GM12878 (cell line): ENCODE measurements around the gene CTDP1. TPM values are rescaled to one million over a fixed set of nuclear protein-coding genes. Genes with fewer than 3 reads are reported as not detected.

ENCODE experiments used
- ATAC-seq: fragments of 200-7000 bp; cut with Tn5 transposase; 3 replicates; pipeline ENCODE4 v1.9.1; 2020; ENCODE audit warnings: mild to moderate bottlenecking, moderate library complexity
- BruUV-seq: library from RNA; stranded (reverse); fragments of 400-500 nt; replicated peaks from 2 replicates; lab custom pipeline; 2021; lab: Mats Ljungman, UMichigan
- CTCF ChIA-PET: fragments of 300-600 bp; sonication (Branson Sonifier 250); formaldehyde crosslinking; extraction: SDS; loops from one replicate; lab custom pipeline; 2021; ENCODE audit warnings: inconsistent platforms; lab: Yijun Ruan, JAX
- POLR2A ChIA-PET: fragments of 350-600 bp; formaldehyde crosslinking; extraction: SDS; loops from one replicate; lab custom pipeline; 2021; ENCODE audit warnings: inconsistent platforms; lab: Charles Lee
- RAD21 ChIA-PET: fragments of 300-600 bp; sonication (Branson Sonifier 250); formaldehyde crosslinking; loops from one replicate; lab custom pipeline; 2023; ENCODE audit warnings: antibody characterized with exemption; ENCODE audit not compliant: unreplicated experiment; lab: Charles Lee
- SMC1A ChIA-PET: fragments of 300-600 bp; sonication (Branson Sonifier 250); formaldehyde crosslinking; loops from one replicate; lab custom pipeline; 2023; ENCODE audit not compliant: unreplicated experiment, uncharacterized antibody; lab: Charles Lee
- DNase-seq: peaks from one replicate; pipeline ENCODE4 v3.0.0-alpha.2; 2011; ENCODE audit warnings: low read depth, low spot score
- FAIRE-seq: peaks from 3 replicates; lab custom pipeline; 2011; peaks lifted over from hg19 to GRCh38; lab: Jason Lieb, UNC
- H2AFZ ChIP-seq: 2 replicates; pipeline ENCODE4 v1.6.0; 2011; ENCODE audit warnings: low read depth, low read length, control low read depth; ENCODE audit not compliant: control insufficient read depth
- H3K27ac ChIP-seq: 2 replicates; pipeline ENCODE4 v1.5.1; 2011; ENCODE audit warnings: control low read depth; ENCODE audit not compliant: control insufficient read depth, insufficient read depth
- H3K27me3 ChIP-seq, 2 experiments: replicated peaks in 1 of 2; 2 replicates each; pipeline versions ENCODE4 v1.6.0 to v1.6.1; 2011; ENCODE audit warnings: low read length in 1 of 2; ENCODE audit not compliant: control insufficient read depth in 2 of 2, insufficient read depth in 2 of 2
- H3K36me3 ChIP-seq, 2 experiments: 2 replicates each; pipeline ENCODE4 v1.5.1; 2011; ENCODE audit warnings: low read length in 1 of 2; ENCODE audit not compliant: control insufficient read depth in 2 of 2, insufficient read depth in 2 of 2
- H3K4me1 ChIP-seq: 2 replicates; pipeline ENCODE4 v1.6.1; 2011; ENCODE audit warnings: mild to moderate bottlenecking, low read length, moderate library complexity, mixed read lengths; ENCODE audit not compliant: control insufficient read depth, insufficient read depth
- H3K4me2 ChIP-seq: 2 replicates; pipeline ENCODE4 v1.6.0; 2011; ENCODE audit warnings: control low read depth; ENCODE audit not compliant: control insufficient read depth, insufficient read depth
- H3K4me3 ChIP-seq: fragments of 200-600 bp; sonication (generic); 2 replicates; pipeline ENCODE4 v1.5.1; 2016
- H3K79me2 ChIP-seq: 2 replicates; pipeline ENCODE4 v1.6.0; 2011; ENCODE audit warnings: low read length; ENCODE audit not compliant: control insufficient read depth, insufficient read depth
- H3K9ac ChIP-seq: 2 replicates; pipeline ENCODE4 v1.8.0; 2011; ENCODE audit warnings: low read length, control low read depth, mixed read lengths; ENCODE audit not compliant: control insufficient read depth, insufficient read depth
- H3K9me3 ChIP-seq: replicated peaks from 3 replicates; pipeline ENCODE4 v1.5.1; 2011; ENCODE audit warnings: mild to moderate bottlenecking, low read length; ENCODE audit not compliant: control insufficient read depth, insufficient read depth
- H4K20me1 ChIP-seq: 2 replicates; pipeline ENCODE4 v1.6.0; 2011; ENCODE audit not compliant: control insufficient read depth, insufficient read depth
- BACH1 ChIP-seq: fragments of 450-650 bp; IDR thresholded peaks from 2 replicates; pipeline ENCODE4 v1.6.1; 2017; ENCODE audit warnings: mild to moderate bottlenecking, borderline replicate concordance
- CBX3 ChIP-seq: fragments of 200-600 bp; sonication (generic); IDR thresholded peaks from 2 replicates; pipeline ENCODE4 v1.6.1; 2016; ENCODE audit warnings: low read depth, borderline replicate concordance
- CHD2 ChIP-seq: IDR thresholded peaks from 2 replicates; pipeline ENCODE4 v1.6.1; 2011; ENCODE audit warnings: low read depth, low read length, improper control_type of control experiment, borderline replicate concordance
- EED ChIP-seq: sonication (generic); IDR thresholded peaks from 2 replicates; pipeline ENCODE4 v1.6.1; 2016; ENCODE audit warnings: antibody characterized with exemption, low read depth
- ESRRA ChIP-seq: IDR thresholded peaks from 2 replicates; pipeline ENCODE4 v1.6.1; 2012; ENCODE audit warnings: mild to moderate bottlenecking, low read length, improper control_type of control experiment
- FOXK2 ChIP-seq: fragments of 450-650 bp; IDR thresholded peaks from 2 replicates; pipeline ENCODE4 v1.6.1; 2017; ENCODE audit warnings: mild to moderate bottlenecking, moderate library complexity
- FOXM1 ChIP-seq: IDR thresholded peaks from 2 replicates; pipeline ENCODE4 v1.6.1; 2012; ENCODE audit warnings: low read depth, mild to moderate bottlenecking, inconsistent platforms, low read length, moderate library complexity
- MEF2B ChIP-seq: fragments of 450-650 bp; IDR thresholded peaks from 2 replicates; pipeline ENCODE4 v1.6.1; 2018; ENCODE audit warnings: mild to moderate bottlenecking, moderate library complexity; ENCODE audit not compliant: partially characterized antibody, poor library complexity, severe bottlenecking
- MYB ChIP-seq: fragments of 150-350 bp; IDR thresholded peaks from 2 replicates; pipeline ENCODE4 v1.6.1; 2014; ENCODE audit warnings: mild to moderate bottlenecking, low read depth, low read length, borderline replicate concordance
- NBN ChIP-seq: fragments of 450-650 bp; IDR thresholded peaks from 2 replicates; pipeline ENCODE4 v1.6.1; 2016
- PKNOX1 ChIP-seq: fragments of 450-650 bp; IDR thresholded peaks from 2 replicates; pipeline ENCODE4 v1.6.1; 2016; ENCODE audit warnings: mild to moderate bottlenecking
- PML ChIP-seq: IDR thresholded peaks from 2 replicates; pipeline ENCODE4 v1.6.1; 2012; ENCODE audit warnings: low read length, inconsistent platforms
- RBBP5 ChIP-seq: fragments of 200-600 bp; sonication (generic); conservative IDR thresholded peaks from 2 replicates; pipeline ENCODE4 v1.6.1; 2016
- RCOR1 ChIP-seq: conservative IDR thresholded peaks from 2 replicates; pipeline ENCODE4 v1.6.1; 2012; ENCODE audit warnings: low read depth, low read length, improper control_type of control experiment
- SREBF1 ChIP-seq: IDR thresholded peaks from 2 replicates; pipeline ENCODE4 v1.6.1; 2012; ENCODE audit warnings: mild to moderate bottlenecking, low read length
- TBL1XR1 ChIP-seq: IDR thresholded peaks from 2 replicates; pipeline ENCODE4 v1.6.1; 2012; ENCODE audit warnings: low read depth, low read length, improper control_type of control experiment
- ZNF384 ChIP-seq: IDR thresholded peaks from 2 replicates; pipeline ENCODE4 v1.6.1; 2012; ENCODE audit warnings: low read depth, mild to moderate bottlenecking, low read length, improper control_type of control experiment, borderline replicate concordance
- WGBS: methylation state at CpG from one replicate; pipeline ENCODE4 v1.1.6; 2016; ENCODE audit warnings: low lambda C conversion rate; ENCODE audit not compliant: insufficient replicate concordance, insufficient coverage; ENCODE audit errors: missing lambda C conversion rate; 5-methylcytosine and 5-hydroxymethylcytosine counted together
- in situ Hi-C: fragments of 300-500 bp; cut with MboI; formaldehyde crosslinking; loops from 9 replicates; pipeline ENCODE4 v1.14.3; 2018; ENCODE audit warnings: mixed read lengths
- intact Hi-C: fragments of 100-400 bp; cut with micrococcal nuclease; formaldehyde crosslinking; loops from one replicate; pipeline ENCODE4 v1.14.2; 2022; ENCODE audit not compliant: unreplicated experiment
- polyA plus RNA-seq, 11 experiments: library from polyadenylated mRNA; depleted of rRNA in 4 of 11; unstranded in 6 of 11; stranded (reverse) in 5 of 11; fragments of >200 nt; fragmentation: Nextera tagmentation in 4 of 11; fragmentation: Illumina TruSeq in 1 of 11; extraction: Ambion mirVana in 4 of 11; extraction: Trizol in 1 of 11; gene quantifications; 1 replicate in 1 of 11; 2 replicates in 10 of 11; pipeline versions ENCODE4 v1.2.1 to v1.2.3, GENCODE V29; 2011 to 2016; ENCODE audit warnings: inconsistent platforms in 2 of 11, missing spikeins in 2 of 11, low read depth in 1 of 11
- total RNA-seq, 4 experiments: library from RNA; depleted of rRNA in 3 of 4; stranded (reverse); fragments of >200 nt in 3 of 4; fragmentation: Illumina TruSeq in 1 of 4; extraction: Trizol in 1 of 4; gene quantifications; 2 replicates each; pipeline versions ENCODE4 v1.2.1 to v1.2.3, GENCODE V29; 2013 to 2021
- TF ChIP-seq, protein P1 (sequence below): IDR thresholded peaks from 2 replicates; pipeline ENCODE4 v1.6.1; 2011; ENCODE audit warnings: borderline replicate concordance, low read depth, mild to moderate bottlenecking, moderate library complexity, mixed read lengths, low read length; ENCODE audit not compliant: insufficient read depth; ENCODE audit errors: extremely low read length
- TF ChIP-seq, protein P2 (sequence below): IDR thresholded peaks from 2 replicates; pipeline ENCODE4 v1.6.1; 2012; ENCODE audit warnings: low read length, inconsistent platforms

The CTDP1 gene
- total and polyA plus RNA-seq, 10 of the 15 experiments (the other 5 are each of a cell fraction or from before 2014, with no cell fraction given), result 0.32 to 31.3 (median 8.8) TPM

DNA sequence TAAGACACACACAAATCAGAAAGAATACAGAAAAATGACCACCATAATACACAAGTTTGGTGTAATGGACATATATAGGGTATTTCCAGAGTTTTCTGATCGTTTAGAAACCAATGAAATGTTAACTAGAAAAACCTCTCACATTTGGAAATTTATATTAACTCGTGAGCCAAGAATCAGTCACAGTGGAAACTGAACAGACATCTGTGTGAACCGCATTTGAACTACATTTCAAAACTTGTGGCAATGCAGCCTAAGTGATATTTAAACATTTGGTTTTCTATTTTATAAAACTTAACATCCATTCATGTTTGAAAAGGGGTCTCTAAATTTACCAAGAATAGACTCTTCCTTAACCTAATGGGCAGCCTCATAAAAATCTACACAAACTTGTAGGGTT, 89.1 kb downstream of the CTDP1 start:
- WGBS, result 33% methylated on average over 3 of the region's 3 CpGs
- DNase-seq, result no peak
- no peaks in the 10 kb centered on the region for H4K20me1 ChIP-seq
- no TSS peak for BruUV-seq
- ChIA-PET RAD21 (no interaction called here), CTCF (no interaction called here), SMC1A (no interaction called here), POLR2A (no interaction called here)
- H3K4me3 ChIP-seq, result no peak overlapping the region
- no peak overlapping the region for H2AFZ ChIP-seq
- intact Hi-C loops (no loop called here), in situ Hi-C loops (no loop called here)
- FAIRE-seq, result no peak
- no peaks in the 10 kb centered on the region for H3K27me3 ChIP-seq
- ATAC-seq, result no peak
- H3K36me3 ChIP-seq, result no peaks in the 10 kb centered on the region
- no peaks in the 10 kb centered on the region for H3K4me1 ChIP-seq
- no peak overlapping the region for H3K27ac ChIP-seq
- no peak overlapping the region for H3K4me2 ChIP-seq
- no peaks in the 10 kb centered on the region for H3K79me2 ChIP-seq
- H3K9me3 ChIP-seq, result peaks cover 2% of the 10 kb centered on the region; the same call in 1 of the 3 replicates
- no peak overlapping the region for H3K9ac ChIP-seq
- TF ChIP-seq RCOR1 (no peak), CBX3 (no peak), RBBP5 (no peak), MYB (no peak), NBN (no peak), EED (no peak), PML (no peak), FOXK2 (no peak), SREBF1 (no peak), MEF2B (no peak), TBL1XR1 (no peak), BACH1 (no peak), FOXM1 (no peak), ESRRA (no peak), ZNF384 (no peak), PKNOX1 (no peak), CHD2 (no peak)
- TF ChIP-seq, protein P1, sequence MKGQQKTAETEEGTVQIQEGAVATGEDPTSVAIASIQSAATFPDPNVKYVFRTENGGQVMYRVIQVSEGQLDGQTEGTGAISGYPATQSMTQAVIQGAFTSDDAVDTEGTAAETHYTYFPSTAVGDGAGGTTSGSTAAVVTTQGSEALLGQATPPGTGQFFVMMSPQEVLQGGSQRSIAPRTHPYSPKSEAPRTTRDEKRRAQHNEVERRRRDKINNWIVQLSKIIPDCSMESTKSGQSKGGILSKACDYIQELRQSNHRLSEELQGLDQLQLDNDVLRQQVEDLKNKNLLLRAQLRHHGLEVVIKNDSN, result no peak
- TF ChIP-seq, protein P2, sequence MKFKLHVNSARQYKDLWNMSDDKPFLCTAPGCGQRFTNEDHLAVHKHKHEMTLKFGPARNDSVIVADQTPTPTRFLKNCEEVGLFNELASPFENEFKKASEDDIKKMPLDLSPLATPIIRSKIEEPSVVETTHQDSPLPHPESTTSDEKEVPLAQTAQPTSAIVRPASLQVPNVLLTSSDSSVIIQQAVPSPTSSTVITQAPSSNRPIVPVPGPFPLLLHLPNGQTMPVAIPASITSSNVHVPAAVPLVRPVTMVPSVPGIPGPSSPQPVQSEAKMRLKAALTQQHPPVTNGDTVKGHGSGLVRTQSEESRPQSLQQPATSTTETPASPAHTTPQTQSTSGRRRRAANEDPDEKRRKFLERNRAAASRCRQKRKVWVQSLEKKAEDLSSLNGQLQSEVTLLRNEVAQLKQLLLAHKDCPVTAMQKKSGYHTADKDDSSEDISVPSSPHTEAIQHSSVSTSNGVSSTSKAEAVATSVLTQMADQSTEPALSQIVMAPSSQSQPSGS, result no peak
